ENCODE measurements around the gene CUBN.

CUBN gene

GRCh38 chr10:16777473-16778370 lies 351.9 kb downstream of the CUBN start:
- peak; percentile 34 to 42 for DNase-seq

- DNase-seq, result no peak
These were observed 352.7 kb downstream of the CUBN start for GRCh38 chr10:16776896-16777295.
